G401.6 (cell line): ENCODE measurements around the gene NUP62.
"Not testable (repeated sequence)": the region's sequence is repeated elsewhere in the genome, so short reads cannot be mapped to it uniquely, and the experiment has no call there.

Source experiments
- FAIRE-seq: peaks from 2 replicates; lab custom pipeline; 2012; peaks lifted over from hg19 to GRCh38; lab: Jason Lieb, UNC

NUP62 gene

GRCh38 chr19:49924881-49925210 lies 4.5 kb downstream of the NUP62 start:
- FAIRE-seq = not testable (repeated sequence)

DNA sequence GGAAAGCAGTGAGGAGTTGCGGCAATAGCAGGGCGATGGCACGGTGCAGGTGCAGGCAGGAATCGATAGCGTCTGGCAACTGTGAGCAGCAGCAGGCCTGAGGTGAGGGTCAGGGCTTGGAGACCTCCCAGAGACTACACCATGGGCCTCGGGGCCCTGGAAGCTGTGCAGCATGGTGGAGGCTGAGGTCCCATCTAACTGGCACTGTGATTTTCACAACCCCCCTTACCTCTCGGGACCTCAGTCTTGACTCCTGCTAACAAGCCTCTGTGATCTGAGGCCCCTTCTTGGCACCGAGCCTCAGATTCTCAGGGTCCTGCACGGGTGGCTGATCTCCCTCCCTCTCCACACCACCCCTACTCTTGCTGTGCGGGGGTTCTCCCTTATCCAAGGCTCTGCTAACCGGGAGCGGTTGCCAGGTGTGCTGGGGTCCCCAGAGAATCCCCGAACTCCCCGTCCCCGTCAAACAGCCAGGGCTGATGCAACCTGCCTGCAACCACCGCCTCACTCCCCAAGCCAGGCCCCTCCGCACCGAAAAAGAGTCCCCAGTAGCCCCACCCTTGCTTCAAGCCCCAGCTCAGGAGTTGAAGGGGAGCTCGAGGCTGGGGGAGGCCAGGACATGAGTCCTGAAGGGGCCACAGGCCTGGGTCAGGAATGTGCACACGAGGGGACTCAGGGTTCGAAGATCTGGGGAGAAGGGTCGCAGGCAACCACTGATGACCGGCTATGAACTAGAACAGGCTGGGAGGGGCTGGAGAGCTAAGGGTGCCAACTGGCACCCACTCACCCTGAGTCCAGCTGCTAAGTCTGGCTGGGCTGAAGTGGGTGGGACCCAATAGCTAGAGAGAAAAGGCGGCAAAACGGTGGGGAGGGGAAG lies 5.1 kb downstream of the NUP62 start:
- no peak for FAIRE-seq

DNA sequence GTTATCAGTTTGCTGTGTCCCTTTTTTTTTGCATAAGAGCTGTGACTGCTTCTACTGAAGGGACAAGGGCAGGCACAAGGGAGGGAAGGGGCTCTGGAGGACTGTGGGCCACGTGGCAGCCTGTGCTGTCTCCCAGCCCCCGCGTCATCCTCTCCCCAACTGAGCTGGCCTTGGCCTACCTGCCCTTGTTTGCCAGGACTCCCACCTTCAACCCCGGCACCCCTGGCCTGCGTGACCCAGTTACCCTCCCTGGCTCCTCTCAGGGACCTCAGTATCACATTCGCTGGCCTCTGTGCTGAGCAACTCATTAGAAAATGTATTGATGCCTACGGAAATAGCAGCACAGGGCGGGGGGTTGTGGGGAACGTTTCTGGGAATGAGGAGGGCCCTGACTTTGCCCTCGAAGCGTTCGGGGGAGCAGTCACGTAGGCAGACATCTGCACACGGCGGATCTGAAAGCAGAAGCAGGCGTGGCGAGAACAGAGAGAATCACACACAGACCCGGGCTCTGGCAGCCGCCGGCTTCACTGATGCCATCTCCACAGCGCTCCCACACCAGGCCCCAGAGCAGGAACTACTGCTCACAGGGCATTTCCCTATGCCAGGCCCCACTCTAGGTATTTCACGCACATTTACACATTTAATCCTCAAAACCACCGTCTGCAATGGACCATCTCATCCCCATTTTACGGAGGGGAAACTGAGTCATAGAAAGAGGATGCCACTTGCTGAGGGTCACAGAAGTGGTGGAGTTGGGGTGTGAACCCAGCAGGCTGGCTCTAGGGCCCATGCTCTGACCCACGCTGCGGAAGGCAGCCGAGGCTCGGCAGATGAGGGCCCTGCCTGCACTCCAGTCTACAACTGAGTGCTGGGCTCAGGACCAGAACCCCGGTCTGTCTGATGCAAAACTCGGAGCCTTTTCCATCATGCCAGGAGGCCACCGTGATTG lies 6.0 kb downstream of the NUP62 start:
- no peak for FAIRE-seq

DNA sequence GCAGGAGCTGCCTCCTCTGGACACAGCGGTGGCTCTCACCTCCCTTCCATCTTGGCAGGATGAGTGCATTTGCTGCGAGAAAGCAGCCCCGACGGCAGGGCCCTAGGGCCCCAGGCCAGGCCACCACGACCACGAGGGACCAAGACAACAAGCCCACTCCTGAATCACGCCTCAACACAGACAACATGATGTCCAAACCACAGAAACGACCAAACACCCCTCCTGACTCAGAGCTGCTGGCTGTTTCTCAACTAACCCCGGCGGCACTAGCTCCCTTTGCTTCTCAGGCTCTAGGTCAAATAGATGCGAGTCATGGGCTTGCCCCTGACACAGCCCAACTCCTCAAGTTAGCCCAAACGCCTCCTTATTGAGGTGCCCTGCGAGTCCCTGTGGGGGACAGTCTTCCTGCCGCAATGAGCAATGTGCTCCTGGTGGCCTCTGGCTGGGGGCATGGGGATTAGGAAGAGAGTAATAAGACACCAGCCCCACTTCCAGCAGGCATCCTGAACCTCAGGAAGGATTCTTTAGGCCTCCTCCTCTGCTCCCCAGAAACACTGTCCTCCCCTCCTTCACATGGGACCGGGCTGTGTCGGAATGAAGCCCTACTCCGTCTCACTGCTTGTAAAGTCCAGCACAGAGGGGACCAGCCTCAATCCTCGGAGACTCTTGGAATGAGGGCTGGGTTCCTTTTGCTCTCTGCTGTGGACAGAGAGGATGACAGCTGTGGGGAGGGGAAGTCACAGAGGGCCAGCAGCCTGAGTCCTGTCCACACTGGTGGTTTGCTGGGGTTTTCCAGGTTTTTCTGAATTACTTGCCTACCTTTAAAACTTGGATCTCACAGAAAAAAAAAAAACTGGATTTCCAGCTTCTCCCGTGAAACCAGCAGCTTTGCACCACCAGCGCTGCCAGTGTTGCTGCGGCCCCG lies 7.2 kb downstream of the NUP62 start:
- no peak for FAIRE-seq

GRCh38 chr19:49920624-49921363 lies 8.5 kb downstream of the NUP62 start:
- FAIRE-seq = no peak

GRCh38 chr19:49918089-49918488 lies 11.2 kb downstream of the NUP62 start:
- no peak for FAIRE-seq

GRCh38 chr19:49916839-49917733 lies 12.2 kb downstream of the NUP62 start:
- no peak for FAIRE-seq

GRCh38 chr19:49915271-49915670 lies 14.0 kb downstream of the NUP62 start:
- FAIRE-seq = no peak

DNA sequence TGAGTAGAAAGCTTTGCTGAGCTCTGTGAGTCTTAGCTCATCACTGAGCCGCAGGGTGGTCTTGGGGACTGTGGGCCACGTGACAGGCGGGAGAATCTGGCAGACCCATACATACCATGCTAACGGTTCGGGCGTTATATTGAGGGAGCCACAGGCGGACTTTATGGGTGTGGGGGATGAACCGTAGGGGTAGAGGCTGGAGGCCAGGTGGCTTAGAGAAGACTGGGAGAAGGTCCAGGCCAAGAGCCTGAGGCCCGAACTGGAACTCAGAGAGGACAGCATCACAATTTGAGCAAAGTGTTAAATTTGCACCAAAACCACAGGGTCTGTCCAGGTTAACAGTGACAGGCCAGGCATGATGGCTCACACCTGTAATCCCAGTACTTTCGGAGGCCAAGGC lies 15.6 kb downstream of the NUP62 start:
- FAIRE-seq = no peak

DNA sequence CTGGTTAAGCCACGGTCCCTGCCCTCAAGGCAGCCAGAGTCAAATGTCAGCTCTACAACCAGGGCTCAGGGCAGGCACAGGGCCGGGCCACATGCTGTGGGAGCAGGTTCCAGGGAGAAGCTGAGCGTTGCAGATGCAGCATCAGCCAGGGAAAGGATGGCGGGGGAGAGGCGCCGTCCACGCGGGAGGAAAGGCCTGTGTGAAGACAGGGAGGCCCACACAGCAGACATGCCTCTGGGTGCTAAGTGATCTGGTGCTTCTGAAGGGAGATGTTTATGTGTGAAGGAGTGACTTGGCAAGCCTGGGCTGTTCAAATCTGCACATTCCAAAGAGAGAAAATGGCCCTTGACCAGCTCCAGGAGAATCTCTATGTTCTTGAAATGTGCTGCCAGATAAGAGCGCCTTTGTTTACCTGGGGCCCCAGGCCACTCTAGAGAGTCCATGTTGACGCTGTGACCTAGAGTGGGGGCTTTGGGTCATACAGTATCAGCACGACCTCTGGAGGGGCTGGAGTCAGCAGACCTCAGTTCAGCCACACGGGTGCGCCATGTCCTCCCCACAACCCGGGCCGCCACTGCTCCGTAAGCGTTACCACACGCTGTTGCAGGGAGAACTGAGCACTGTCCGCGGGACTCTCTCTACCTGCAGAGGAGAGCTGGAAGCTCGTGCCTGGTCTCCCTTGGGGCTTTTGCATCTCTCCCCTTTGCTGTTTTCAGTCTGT lies 16.2 kb downstream of the NUP62 start:
- no peak for FAIRE-seq

- no peak for FAIRE-seq
Measured at GRCh38 chr19:49911381-49912145, 17.7 kb downstream of the NUP62 start.

DNA sequence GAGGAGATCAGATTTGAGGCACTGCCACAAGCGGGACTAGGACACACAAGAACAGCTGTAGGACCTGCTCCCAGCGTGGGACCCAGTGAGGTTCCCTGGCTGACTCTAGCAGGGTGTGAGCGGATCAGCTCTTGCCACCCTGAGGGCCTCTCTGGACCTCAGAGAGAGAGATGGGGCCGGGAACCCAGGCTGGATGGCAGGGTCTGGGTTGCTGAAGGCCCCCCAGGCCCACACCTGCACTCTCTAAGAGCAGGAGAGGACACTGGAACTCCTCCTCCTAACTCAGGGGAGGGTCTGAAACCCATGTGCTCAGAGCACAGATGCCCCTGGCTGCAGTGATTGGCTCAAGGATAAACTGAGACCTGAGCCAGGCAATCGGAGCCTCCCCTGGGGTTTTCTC lies 19.1 kb downstream of the NUP62 start:
- no peak for FAIRE-seq

DNA sequence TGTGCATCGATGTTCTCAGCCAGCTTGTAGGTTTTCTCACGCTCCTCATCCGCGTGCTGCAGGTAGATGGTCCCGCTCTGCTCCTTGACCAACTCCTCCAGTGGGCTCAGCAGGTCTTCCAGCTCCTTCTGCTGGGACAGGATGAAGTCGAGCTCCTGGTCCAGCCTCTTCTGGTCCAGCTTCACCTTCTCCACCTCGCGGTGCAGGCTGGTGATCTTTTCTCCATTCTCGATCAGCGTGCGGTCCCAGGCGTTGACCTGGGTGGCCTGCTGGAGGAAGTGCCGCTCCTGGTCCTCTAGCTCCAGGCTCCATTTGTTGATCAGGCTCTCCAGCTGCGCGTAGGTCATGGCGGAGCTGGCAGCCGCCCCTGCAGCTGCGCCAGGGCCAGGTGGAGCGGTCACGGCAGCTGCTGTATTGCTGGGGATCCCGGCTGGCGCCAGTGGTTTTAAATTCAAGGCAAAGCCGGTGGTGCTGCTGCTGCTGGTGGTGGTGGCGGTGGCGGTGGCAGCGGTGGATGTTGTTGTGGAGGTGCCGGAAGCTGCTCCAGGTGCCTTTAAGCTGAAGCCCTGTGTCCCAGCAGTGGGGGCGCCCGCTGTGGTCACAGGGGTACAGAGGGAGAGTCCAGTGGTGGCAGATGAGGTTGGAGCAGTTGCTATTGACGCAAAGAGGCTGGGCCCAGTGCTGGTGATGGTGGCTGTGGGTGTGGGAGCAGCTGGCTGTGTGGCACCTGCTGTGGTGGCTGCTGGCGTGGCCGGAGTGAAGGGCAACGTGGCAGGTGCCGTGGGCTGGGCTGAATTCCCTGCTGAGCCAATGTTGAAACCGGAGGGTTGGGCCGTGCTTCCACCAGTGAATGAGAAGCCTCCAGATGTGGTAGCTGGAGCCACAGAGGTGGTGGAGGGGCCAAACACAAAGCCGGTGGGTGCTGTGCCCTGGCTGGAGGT lies 20.6 kb downstream of the NUP62 start:
- no peak for FAIRE-seq

DNA sequence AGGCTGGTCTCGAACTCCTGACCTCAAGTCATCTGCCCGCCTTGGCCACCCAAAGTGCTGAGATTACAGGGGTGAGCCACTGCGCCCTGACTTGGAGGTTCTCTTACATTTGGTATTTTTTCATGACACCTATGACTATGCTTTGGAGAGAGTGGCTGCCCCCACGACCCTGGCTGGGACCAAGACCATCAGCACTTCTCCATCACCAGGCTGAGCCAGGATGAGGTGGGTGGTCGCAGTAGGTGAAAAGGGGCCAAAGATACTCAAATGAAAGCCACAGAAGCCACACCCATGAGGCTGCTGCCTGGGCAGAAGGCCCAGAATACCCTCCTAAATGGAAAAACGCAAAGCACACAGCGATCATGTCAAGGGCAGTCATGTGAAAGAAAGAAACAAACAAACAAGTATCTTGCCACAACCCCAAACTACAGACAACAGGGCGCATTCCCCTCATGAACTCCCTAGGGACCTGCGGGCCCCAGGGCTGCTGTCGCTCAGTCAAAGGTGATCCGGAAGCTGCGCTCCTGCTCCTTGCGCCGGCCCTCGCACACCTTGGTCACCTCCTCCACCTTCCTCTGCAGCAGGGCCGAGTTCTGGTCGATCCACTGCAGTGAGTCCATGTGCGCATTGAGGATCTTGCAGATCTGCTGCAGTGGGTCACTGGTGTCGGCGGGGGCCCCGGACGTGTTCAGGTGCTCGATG lies 21.4 kb downstream of the NUP62 start:
- no peak for FAIRE-seq

DNA sequence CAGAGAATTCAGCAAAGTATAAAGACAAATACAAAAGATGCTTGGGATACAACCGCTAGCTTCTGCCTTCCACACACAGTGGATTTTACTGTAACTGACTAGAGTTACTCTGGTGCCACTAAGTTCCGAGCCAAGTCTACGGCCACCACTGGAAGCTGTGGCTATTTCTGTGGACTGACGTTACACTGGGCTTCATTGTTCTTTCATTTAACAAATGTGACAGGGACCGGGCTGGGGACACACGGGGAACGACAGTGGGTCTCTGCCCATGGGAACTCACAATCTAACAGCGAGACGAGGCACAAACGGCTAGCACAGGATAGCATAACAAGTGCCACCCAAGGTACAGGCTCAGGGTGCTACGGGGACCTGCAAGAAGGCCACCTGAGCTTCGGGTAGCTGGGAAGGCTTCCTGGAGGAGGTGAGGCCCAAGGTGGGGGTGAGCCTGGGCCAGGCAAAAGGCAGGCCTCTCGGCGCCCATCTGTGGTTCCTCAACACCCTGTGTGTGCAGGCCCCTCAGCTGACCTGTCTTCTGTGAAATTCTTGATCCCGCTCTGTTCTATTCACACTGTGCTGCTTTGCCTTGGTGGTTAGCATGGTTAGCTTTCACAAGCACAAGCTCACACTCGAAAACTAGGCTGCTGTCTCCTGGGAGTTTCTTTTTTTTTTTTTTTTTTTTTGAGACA lies 22.3 kb downstream of the NUP62 start:
- no peak for FAIRE-seq

DNA sequence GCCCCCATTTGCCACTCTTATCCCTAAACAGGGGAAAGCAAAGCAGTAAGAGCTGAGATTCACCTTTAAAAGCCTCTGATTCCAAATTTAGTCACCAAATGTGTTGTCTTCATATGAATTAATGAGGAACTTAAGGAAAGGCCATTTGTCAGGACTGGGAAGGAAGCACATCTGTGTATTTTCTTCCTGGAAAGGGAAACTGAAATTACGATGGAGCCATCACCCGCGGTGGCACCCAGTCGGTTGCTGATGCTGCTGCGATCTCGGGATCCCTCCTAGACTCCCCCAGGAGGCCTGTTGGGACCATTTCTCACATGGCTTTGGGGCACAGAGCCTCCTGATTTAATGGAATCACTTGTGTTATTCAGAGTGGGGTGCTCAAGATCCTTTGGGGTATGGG lies 25.2 kb downstream of the NUP62 start:
- FAIRE-seq = no peak
